ENCODE measurements around the gene DGUOK. TPM values are rescaled to one million over a fixed set of nuclear protein-coding genes. Genes with fewer than 3 reads are reported as not detected.

DGUOK gene
- total RNA-seq, 1 donor = 57.7 TPM

DNA sequence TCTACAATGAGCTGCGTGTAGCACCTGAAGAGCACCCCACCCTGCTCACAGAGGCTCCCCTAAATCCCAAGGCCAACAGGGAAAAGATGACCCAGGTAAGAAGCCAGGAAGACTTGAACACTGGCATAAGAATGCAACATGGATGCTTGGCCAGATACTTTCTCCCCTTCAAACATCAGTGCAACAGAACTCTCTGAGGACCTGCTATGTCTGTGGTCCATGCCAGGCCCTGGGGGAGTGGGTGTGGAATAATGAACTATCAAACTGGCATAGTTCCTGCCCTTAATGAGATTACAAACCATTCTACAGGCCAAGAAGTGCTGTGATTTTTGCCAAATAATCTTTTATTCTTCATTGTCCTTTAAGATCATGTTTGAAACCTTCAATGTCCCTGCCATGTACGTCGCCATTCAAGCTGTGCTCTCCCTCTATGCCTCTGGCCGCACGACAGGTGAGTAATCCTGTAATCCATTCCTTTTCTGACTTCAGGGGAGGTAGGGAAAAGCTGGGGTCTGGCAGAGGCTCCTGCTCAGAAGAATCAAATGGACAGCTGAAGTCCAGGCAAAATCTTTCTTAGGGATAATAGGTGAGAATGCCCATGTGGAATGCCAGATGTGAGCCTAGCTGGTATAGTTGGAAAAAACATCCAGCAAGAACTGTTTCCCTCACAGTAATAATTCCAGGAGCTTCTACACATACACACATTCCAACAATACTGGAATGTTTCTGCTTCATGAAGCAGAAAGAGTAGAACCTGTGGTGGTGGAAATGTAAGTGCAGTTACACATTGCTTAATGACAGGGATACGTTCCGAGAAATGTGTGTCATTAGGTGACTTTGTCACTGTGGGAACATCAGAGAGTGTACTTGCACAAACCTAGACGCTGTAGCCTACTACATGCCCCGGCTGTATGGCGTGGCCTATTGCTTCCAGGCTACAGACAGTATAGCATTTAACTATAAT, 17.7 kb upstream of the DGUOK start:
- DNase-seq (ENCODE audit: low read depth) = no peak
- TF ChIP-seq, protein P1, sequence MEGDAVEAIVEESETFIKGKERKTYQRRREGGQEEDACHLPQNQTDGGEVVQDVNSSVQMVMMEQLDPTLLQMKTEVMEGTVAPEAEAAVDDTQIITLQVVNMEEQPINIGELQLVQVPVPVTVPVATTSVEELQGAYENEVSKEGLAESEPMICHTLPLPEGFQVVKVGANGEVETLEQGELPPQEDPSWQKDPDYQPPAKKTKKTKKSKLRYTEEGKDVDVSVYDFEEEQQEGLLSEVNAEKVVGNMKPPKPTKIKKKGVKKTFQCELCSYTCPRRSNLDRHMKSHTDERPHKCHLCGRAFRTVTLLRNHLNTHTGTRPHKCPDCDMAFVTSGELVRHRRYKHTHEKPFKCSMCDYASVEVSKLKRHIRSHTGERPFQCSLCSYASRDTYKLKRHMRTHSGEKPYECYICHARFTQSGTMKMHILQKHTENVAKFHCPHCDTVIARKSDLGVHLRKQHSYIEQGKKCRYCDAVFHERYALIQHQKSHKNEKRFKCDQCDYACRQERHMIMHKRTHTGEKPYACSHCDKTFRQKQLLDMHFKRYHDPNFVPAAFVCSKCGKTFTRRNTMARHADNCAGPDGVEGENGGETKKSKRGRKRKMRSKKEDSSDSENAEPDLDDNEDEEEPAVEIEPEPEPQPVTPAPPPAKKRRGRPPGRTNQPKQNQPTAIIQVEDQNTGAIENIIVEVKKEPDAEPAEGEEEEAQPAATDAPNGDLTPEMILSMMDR (IDR thresholded peaks at IDR 0.05; ENCODE audit: insufficient read depth, low read length) = no peak
- no peak overlapping the region for H3K4me3 ChIP-seq (ENCODE audit: low read depth, low read length)

DNA sequence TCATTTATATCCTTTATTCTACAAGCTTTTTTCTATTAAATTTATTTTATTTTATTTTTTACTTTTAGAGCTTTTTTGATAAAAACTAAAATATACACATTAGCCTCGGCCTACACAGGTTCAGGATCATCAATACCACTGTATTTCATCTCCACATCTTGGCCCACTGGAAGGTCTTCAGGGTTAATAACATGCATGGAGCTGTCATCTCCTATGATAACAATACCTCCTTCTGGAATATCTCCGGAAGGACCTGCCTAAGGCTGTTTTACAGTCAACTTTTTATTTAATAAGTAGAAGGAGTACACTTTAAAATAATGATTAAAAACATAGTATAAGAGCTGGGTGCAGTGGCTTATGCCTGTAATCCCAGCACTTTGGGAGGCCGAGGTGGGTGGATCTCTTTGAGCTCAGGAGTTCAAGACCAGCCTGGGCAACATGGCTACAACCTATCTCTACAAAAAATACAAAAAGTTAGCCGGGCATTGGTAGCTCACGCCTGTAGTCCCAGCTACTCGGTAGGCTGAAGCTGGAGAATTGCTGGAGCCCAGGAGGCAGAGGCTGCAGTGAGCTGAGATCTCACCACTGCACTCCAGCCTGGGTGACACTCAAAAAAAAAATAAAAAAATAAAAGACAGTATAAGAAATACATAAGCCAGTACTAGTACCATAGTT, 15.7 kb upstream of the DGUOK start:
- no peak overlapping the region for H3K4me3 ChIP-seq (ENCODE audit: low read depth, low read length)
- no peak for DNase-seq (ENCODE audit: low read depth)
- TF ChIP-seq, protein P1 (IDR thresholded peaks at IDR 0.05; ENCODE audit: insufficient read depth, low read length) = no peak

DNA sequence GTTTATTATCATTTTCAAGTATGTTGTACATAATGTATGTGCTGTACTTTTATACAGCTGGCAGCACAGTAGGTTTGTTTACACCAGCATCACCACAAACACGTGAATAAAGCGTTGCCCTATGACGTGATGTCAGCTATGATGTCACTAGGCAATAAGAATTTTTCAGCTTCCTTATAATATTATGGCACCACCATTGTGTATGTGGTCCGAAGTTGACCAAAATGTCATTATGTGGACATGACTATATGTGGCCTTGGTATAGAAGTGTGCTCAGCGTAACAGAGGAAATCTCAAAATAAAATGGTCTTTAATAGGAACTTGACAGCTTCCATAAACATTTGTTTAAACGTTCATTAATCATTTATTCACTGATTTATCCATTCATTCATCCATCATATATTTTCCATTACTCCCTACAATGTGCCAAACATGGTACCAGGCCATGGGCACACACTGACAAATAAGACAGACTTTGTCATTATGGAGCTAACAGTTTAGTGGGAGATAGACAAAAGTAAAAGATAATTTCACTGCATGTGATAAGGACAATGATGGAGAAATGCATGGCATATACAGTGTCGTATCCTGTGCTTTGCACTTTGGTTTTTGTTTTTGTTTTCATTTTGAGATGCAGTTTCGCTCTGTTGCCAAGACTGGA, 15.0 kb upstream of the DGUOK start:
- TF ChIP-seq, protein P1 (IDR thresholded peaks at IDR 0.05; ENCODE audit: insufficient read depth, low read length) = no peak
- H3K4me3 ChIP-seq (ENCODE audit: low read depth, low read length) = no peak overlapping the region
- no peak for DNase-seq (ENCODE audit: low read depth)

- no peak overlapping the region for H3K4me3 ChIP-seq (ENCODE audit: low read depth, low read length)
- DNase-seq (ENCODE audit: low read depth) = no peak
- TF ChIP-seq, protein P1 (IDR thresholded peaks at IDR 0.05; ENCODE audit: insufficient read depth, low read length) = no peak
Observed at GRCh38 chr2:73913414-73914054, 13.1 kb upstream of the DGUOK start.

- DNase-seq (ENCODE audit: low read depth) = no peak
- TF ChIP-seq, protein P1 (IDR thresholded peaks at IDR 0.05; ENCODE audit: insufficient read depth, low read length) = no peak
Observed at GRCh38 chr2:73914667-73915066, 12.0 kb upstream of the DGUOK start.

DNA sequence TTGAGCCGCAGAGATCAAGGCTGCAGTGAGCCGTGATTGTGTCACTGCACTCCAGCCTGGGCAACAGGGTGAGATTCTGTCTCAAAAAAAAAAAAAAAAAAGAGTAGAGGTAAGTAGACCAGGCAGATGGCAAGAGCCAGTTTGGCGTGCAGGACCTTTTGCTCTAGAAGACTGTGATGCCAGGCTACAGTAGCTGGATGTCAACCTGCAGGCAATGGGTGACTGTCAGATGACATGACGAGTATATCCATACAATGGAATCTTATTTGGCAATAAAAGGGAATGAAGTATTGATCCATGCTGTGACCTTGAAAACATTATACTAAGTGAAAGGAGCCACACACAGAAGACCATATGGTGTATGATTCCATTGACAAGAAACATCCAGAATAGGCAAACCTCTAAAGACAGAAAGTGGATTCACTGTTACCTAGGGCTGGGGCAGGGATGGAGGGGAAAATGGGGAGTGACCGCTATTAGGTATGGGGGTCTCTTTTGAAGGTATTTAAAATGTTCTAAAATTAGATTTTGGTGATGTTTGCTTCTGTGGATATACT, 11.2 kb upstream of the DGUOK start:
- TF ChIP-seq, protein P1 (IDR thresholded peaks at IDR 0.05; ENCODE audit: insufficient read depth, low read length) = no peak
- DNase-seq (ENCODE audit: low read depth) = no peak
- no peak overlapping the region for H3K4me3 ChIP-seq (ENCODE audit: low read depth, low read length)

More at GRCh38 chr2:73914667-73915066, 12.0 kb upstream of the DGUOK start:
- no peak overlapping the region for H3K4me3 ChIP-seq (ENCODE audit: low read depth, low read length)
